Lung microvascular endothelial cell (primary cell): ENCODE measurements around the gene PTMS. TPM values are rescaled to one million over a fixed set of nuclear protein-coding genes. Genes with fewer than 3 reads are reported as not detected.
A peak's percentile ranks its signal among the peaks of the same experiment; 100 is the strongest.

Source experiments
- DNase-seq, 2 donors: peaks; one replicate each; pipeline versions ENCODE4 v3.0.0 to v3.0.0-alpha.2; 2010; ENCODE audit warnings: low read depth in 2 of 2
- total RNA-seq: library from RNA; depleted of rRNA; stranded (reverse); fragments of >200 nt; gene quantifications from 2 replicates; pipeline ENCODE4 v1.2.1, GENCODE V29; 2014

PTMS gene
- total RNA-seq, 1 donor from 2014 or later, result 56.0 TPM

GRCh38 chr12:6771509-6772330, 5.6 kb downstream of the PTMS start:
- DNase-seq, result no peak

GRCh38 chr12:6772331-6772695, 6.2 kb downstream of the PTMS start, which contains the start of gene LAG3:
Gene LAG3, plus strand, starts transcription at chr12:6772520. Its CDS starts 333 bp downstream, at chr12:6772853.
- no peak for DNase-seq

GRCh38 chr12:6772726-6773589, 6.8 kb downstream of the PTMS start:
- no peak for DNase-seq

- DNase-seq, result no peak
Observed at GRCh38 chr12:6773590-6774351, 7.6 kb downstream of the PTMS start.

GRCh38 chr12:6774499-6775062, 8.4 kb downstream of the PTMS start:
- no peak for DNase-seq

- DNase-seq, result no peak
Observed at GRCh38 chr12:6775185-6776174, 9.3 kb downstream of the PTMS start.

GRCh38 chr12:6777386-6777785, 11.2 kb downstream of the PTMS start:
- DNase-seq, result no peak

GRCh38 chr12:6778217-6778573, 12.0 kb downstream of the PTMS start:
- no peak for DNase-seq

GRCh38 chr12:6778574-6779550, 12.7 kb downstream of the PTMS start:
- DNase-seq, result peak; percentile 90 to 95

GRCh38 chr12:6779708-6780432, 13.7 kb downstream of the PTMS start:
- no peak for DNase-seq

- no peak for DNase-seq
Observed at GRCh38 chr12:6780573-6780972, 14.4 kb downstream of the PTMS start.

GRCh38 chr12:6782119-6782518, 16.0 kb downstream of the PTMS start:
- DNase-seq, result no peak

GRCh38 chr12:6782850-6783566, 16.8 kb downstream of the PTMS start:
- no peak for DNase-seq

- no peak for DNase-seq
Observed at GRCh38 chr12:6783828-6784227, 17.7 kb downstream of the PTMS start.

- DNase-seq, result no peak
Observed at GRCh38 chr12:6784296-6784695, 18.1 kb downstream of the PTMS start.

GRCh38 chr12:6784761-6785160, 18.6 kb downstream of the PTMS start:
- DNase-seq, result peak; percentile 48 to 59

GRCh38 chr12:6786416-6787094, 20.4 kb downstream of the PTMS start:
- no peak for DNase-seq
